ENCODE measurements around the gene LARP4B. TPM values are rescaled to one million over a fixed set of nuclear protein-coding genes. Genes with fewer than 3 reads are reported as not detected.

Gene LARP4B
- total and polyA plus RNA-seq, 2 donors (not counting 3 experiments of a cell fraction or from before 2014, with no cell fraction given), result 27.4 to 101 TPM

GRCh38 chr10:972763-973162 lies 41.3 kb upstream of the LARP4B start:
- CTCF ChIA-PET, result no interaction called here
- H2AFZ ChIP-seq (ENCODE audit: low read depth, low read length), result no peak overlapping the region
- H3K9ac ChIP-seq (replicated peaks; ENCODE audit: extremely low read depth, insufficient read depth, low read length), result no peak overlapping the region
- no TSS peak for BruUV-seq (replicated peaks)
- H3K27me3 ChIP-seq (ENCODE audit: control insufficient read depth in 2 of 2, insufficient read depth in 2 of 2, low read length in 2 of 2), result peaks cover 10 to 18% of the 10 kb centered on the region in 2 experiments
- DNase-seq (ENCODE audit: low read depth, low spot score) (no peak), FAIRE-seq (no peak)
- H3K36me3 ChIP-seq (ENCODE audit: control insufficient read depth in 2 of 2, extremely low read depth in 1 of 2, insufficient read depth in 2 of 2, low read length in 2 of 2), result no peaks in the 10 kb centered on the region
- no peak overlapping the region for H3K4me3 ChIP-seq (replicated peaks in 1 of 3; ENCODE audit: insufficient read depth in 1 of 3, low read depth in 1 of 3, low read length in 3 of 3)
- H3K4me1 ChIP-seq (ENCODE audit: control insufficient read depth, extremely low read depth, insufficient read depth, low read length), result no peaks in the 10 kb centered on the region
- TF ChIP-seq GATA2 (IDR thresholded peaks at IDR 0.05; ENCODE audit: insufficient read depth, insufficient read length, low read depth, low read length) (no peak), POLR2A (IDR thresholded peaks at IDR 0.05; ENCODE audit: low read depth, low read length) (no peak), POLR2AphosphoS5 (IDR thresholded peaks at IDR 0.05; ENCODE audit: insufficient read depth, low read depth, low read length) (no peak), JUN (IDR thresholded peaks at IDR 0.05; ENCODE audit: borderline replicate concordance, insufficient read depth, insufficient read length, low read depth) (no peak), FOS (IDR thresholded peaks at IDR 0.05; ENCODE audit: borderline replicate concordance, insufficient read depth, low read length) (no peak), MYC (IDR thresholded peaks at IDR 0.05; ENCODE audit: low read depth, low read length) (no peak), EZH2 (IDR thresholded peaks at IDR 0.05; ENCODE audit: borderline replicate concordance, low read depth, low read length, severe bottlenecking) (no peak)
- TF ChIP-seq, protein P1, sequence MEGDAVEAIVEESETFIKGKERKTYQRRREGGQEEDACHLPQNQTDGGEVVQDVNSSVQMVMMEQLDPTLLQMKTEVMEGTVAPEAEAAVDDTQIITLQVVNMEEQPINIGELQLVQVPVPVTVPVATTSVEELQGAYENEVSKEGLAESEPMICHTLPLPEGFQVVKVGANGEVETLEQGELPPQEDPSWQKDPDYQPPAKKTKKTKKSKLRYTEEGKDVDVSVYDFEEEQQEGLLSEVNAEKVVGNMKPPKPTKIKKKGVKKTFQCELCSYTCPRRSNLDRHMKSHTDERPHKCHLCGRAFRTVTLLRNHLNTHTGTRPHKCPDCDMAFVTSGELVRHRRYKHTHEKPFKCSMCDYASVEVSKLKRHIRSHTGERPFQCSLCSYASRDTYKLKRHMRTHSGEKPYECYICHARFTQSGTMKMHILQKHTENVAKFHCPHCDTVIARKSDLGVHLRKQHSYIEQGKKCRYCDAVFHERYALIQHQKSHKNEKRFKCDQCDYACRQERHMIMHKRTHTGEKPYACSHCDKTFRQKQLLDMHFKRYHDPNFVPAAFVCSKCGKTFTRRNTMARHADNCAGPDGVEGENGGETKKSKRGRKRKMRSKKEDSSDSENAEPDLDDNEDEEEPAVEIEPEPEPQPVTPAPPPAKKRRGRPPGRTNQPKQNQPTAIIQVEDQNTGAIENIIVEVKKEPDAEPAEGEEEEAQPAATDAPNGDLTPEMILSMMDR (IDR thresholded peaks at IDR 0.05; ENCODE audit: extremely low read depth in 1 of 2, insufficient read depth in 1 of 2, low read depth in 1 of 2, low read length in 2 of 2), result no peak
- TF ChIP-seq, protein P2, sequence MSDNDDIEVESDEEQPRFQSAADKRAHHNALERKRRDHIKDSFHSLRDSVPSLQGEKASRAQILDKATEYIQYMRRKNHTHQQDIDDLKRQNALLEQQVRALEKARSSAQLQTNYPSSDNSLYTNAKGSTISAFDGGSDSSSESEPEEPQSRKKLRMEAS (IDR thresholded peaks at IDR 0.05; ENCODE audit: insufficient read depth, insufficient read length), result no peak
- dilution Hi-C loops (cut with MboI; ENCODE audit: extremely low pct_ligation_motif_present, low sequenced_read_pairs), result no loop called here
- no peaks in the 10 kb centered on the region for H3K79me2 ChIP-seq (ENCODE audit: control insufficient read depth, insufficient read depth, low read length)
- H4K20me1 ChIP-seq (replicated peaks; ENCODE audit: control insufficient read depth, extremely low read depth, insufficient read depth, low read length), result no peaks in the 10 kb centered on the region
- no peaks in the 10 kb centered on the region for H3K9me1 ChIP-seq (replicated peaks; ENCODE audit: control insufficient read depth, extremely low read depth, insufficient read depth, low read length)
- no peaks in the 10 kb centered on the region for H3K9me3 ChIP-seq (replicated peaks; ENCODE audit: control insufficient read depth, insufficient read depth, low read length)
- H3K27ac ChIP-seq (ENCODE audit: insufficient read depth, low read depth, low read length), result no peak overlapping the region
- POLR2A ChIA-PET, result no interaction called here
- intact Hi-C loops (cut with micrococcal nuclease), result no loop called here
- no peak overlapping the region for H3K4me2 ChIP-seq (ENCODE audit: insufficient read depth, low read length)

All from endothelial cell of umbilical vein (primary cell).